Thyroid gland (tissue), 4 donors: ENCODE results near the gene ARGLU1. TPM values are rescaled to one million over a fixed set of nuclear protein-coding genes. Genes with fewer than 3 reads are reported as not detected.

Experiments used
- DNase-seq, 2 donors: peaks; one replicate each; pipeline ENCODE4 v3.0.0-alpha.2; 2019
- H3K27ac ChIP-seq, 3 donors: fragments of 200-600 bp; sonication (generic); 1 replicate in 2 of 3; 2 replicates in 1 of 3; pipeline ENCODE4 v1.5.1; 2016 to 2019; ENCODE audit warnings: mild to moderate bottlenecking in 1 of 3, moderate library complexity in 1 of 3
- H3K27me3 ChIP-seq: fragments of 200-600 bp; sonication (generic); one replicate; pipeline ENCODE4 v1.5.1; 2019
- H3K36me3 ChIP-seq, 2 donors: fragments of 200-600 bp; sonication (generic); one replicate each; pipeline ENCODE4 v1.5.1; 2016 to 2019
- H3K4me1 ChIP-seq, 2 donors: fragments of 200-600 bp; sonication (generic); one replicate each; pipeline ENCODE4 v1.5.1; 2017 to 2019
- H3K4me3 ChIP-seq, 3 donors: fragments of 200-600 bp; sonication (generic); replicated peaks in 1 of 3; 1 replicate in 2 of 3; 2 replicates in 1 of 3; pipeline ENCODE4 v1.5.1; 2016; ENCODE audit warnings: mild to moderate bottlenecking in 1 of 3
- H3K9me3 ChIP-seq: fragments of 200-600 bp; sonication (generic); one replicate; pipeline ENCODE4 v1.5.1; 2017
- POLR2A ChIP-seq, 2 donors: fragments of 450-650 bp; IDR thresholded peaks; one replicate each; pipeline ENCODE4 v1.6.1; 2017; ENCODE audit warnings: antibody characterized with exemption in 2 of 2, mild to moderate bottlenecking in 2 of 2, moderate library complexity in 1 of 2
- WGBS, 2 donors: methylation state at CpG; one replicate each; pipeline ENCODE4 v1.1.5; 2017; 5-methylcytosine and 5-hydroxymethylcytosine counted together
- intact Hi-C: fragments of 100-400 bp; cut with DNase I; formaldehyde crosslinking; loops from one replicate; pipeline ENCODE4 v1.15.1; 2023
- total RNA-seq, 4 donors: library from RNA; depleted of rRNA; stranded (reverse); fragments of >200 nt; gene quantifications; one replicate each; pipeline ENCODE4 v1.2.3, GENCODE V29; 2016
- TF ChIP-seq, protein P1 (sequence below), 6 experiments: fragments of 200-600 bp in 3 of 6; fragments of 450-650 bp in 3 of 6; sonication (generic) in 3 of 6; IDR thresholded peaks; one replicate each; pipeline ENCODE4 v1.5.1; 2016 to 2019; ENCODE audit warnings: antibody characterized with exemption in 6 of 6, mild to moderate bottlenecking in 2 of 6, inconsistent platforms in 1 of 6, moderate library complexity in 1 of 6

ARGLU1 gene
- total RNA-seq, 4 donors from 2014 or later, result 73.9 to 165 (median 119) TPM

- Histone ChIP-seq H3K9me3 (no peaks in the 10 kb centered on the region), H3K27me3 (no peaks in the 10 kb centered on the region), H3K27ac (peak overlapping the region in 1 of 3 donors; percentile 12), H3K36me3 (no peaks in the 10 kb centered on the region), H3K4me3 (no peak overlapping the region), H3K4me1 (peaks cover 9 to 14% of the 10 kb centered on the region in 2 donors)
- no peak for DNase-seq
- WGBS, 2 donors, result 75 to 78% methylated on average over 3 of the region's 3 CpGs
- intact Hi-C loops, result no loop called here
- TF ChIP-seq POLR2A (IDR thresholded peaks at IDR 0.05), result no peak
- TF ChIP-seq, protein P1, sequence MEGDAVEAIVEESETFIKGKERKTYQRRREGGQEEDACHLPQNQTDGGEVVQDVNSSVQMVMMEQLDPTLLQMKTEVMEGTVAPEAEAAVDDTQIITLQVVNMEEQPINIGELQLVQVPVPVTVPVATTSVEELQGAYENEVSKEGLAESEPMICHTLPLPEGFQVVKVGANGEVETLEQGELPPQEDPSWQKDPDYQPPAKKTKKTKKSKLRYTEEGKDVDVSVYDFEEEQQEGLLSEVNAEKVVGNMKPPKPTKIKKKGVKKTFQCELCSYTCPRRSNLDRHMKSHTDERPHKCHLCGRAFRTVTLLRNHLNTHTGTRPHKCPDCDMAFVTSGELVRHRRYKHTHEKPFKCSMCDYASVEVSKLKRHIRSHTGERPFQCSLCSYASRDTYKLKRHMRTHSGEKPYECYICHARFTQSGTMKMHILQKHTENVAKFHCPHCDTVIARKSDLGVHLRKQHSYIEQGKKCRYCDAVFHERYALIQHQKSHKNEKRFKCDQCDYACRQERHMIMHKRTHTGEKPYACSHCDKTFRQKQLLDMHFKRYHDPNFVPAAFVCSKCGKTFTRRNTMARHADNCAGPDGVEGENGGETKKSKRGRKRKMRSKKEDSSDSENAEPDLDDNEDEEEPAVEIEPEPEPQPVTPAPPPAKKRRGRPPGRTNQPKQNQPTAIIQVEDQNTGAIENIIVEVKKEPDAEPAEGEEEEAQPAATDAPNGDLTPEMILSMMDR (IDR thresholded peaks at IDR 0.05), result no peak
These were observed 44.4 kb downstream of the ARGLU1 start for GRCh38 chr13:106523576-106523975.

DNA sequence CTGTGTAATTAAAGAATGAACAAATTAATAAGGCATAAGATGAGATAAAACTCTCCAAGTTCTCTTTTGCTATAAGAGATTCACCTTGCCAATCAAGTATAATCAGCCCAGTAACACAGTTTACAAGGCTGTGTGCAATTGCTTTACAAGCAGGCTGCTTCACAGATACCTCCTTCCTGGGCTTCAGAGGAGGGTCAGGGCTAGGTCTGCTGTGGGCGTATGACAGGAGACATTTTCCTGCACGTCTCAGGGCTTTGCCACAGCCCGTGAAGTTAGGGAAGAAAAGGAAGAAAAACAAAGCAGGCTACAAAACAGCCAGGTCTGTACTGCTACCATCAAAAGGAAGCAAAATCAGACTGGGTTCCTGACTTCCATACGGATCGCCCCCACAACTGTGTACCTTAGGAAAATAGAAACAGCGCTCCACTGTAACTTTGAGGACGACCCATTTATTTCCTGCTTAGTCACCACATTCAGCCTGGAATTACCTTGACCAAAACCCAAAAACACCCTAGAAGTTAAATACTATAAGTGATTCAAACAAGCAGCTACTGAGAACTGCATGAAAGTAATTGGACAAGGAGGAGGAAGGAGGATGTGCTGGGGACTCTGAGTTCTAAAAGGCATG lies 44.9 kb downstream of the ARGLU1 start:
- H3K9me3 ChIP-seq, result no peaks in the 10 kb centered on the region
- no peak overlapping the region for H3K4me3 ChIP-seq
- WGBS, 2 donors, result 78 to 82% methylated on average over 7 of the region's 7 CpGs
- DNase-seq, result no peak
- no peak for TF ChIP-seq POLR2A (IDR thresholded peaks at IDR 0.05)
- TF ChIP-seq, protein P1 (IDR thresholded peaks at IDR 0.05), result no peak
- H3K27me3 ChIP-seq, result no peaks in the 10 kb centered on the region
- peaks cover 9 to 14% of the 10 kb centered on the region in 2 donors for H3K4me1 ChIP-seq
- intact Hi-C loops, result no loop called here
- H3K27ac ChIP-seq, result peak overlapping the region in 1 of 3 donors; percentile 12
- H3K36me3 ChIP-seq, result no peaks in the 10 kb centered on the region

DNA sequence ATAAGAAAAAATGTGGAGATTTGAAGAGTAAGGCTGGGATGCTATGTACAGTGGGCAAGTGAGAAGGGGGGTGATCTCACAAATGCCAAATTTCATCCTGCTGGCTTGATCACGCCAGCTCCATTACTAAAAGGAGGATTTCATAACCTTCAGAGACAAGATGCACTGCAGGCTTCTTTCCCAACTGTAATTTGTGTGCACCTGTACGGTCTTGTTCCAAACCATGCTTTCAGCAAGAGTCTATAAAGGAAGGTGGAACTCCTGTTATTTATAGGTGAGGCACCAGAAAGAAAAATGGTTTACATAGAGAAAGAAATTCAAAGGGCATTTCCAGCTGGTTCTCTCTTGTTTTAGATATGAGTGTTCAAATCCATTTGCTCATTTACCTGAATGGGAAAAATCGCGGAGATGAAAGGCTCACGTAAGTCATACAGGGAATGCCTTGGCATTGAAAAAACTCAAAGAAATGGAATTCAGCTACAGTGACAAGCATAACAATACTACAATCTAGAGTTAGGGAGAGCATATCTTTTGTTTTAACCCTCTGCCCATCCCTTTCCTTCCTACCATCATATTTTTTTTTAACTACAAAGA lies 45.7 kb downstream of the ARGLU1 start:
- intact Hi-C loops, result no loop called here
- no peaks in the 10 kb centered on the region for H3K27me3 ChIP-seq
- peak overlapping the region in 1 of 3 donors; percentile 30 for H3K27ac ChIP-seq
- no peak for DNase-seq
- no peak overlapping the region for H3K4me3 ChIP-seq
- 82 to 88% methylated on average over 5 of the region's 5 CpGs for WGBS, 2 donors
- H3K9me3 ChIP-seq, result no peaks in the 10 kb centered on the region
- peaks cover 9 to 14% of the 10 kb centered on the region in 2 donors for H3K4me1 ChIP-seq
- TF ChIP-seq, protein P1 (IDR thresholded peaks at IDR 0.05), result no peak
- TF ChIP-seq POLR2A (IDR thresholded peaks at IDR 0.05), result no peak
- H3K36me3 ChIP-seq, result no peaks in the 10 kb centered on the region

DNA sequence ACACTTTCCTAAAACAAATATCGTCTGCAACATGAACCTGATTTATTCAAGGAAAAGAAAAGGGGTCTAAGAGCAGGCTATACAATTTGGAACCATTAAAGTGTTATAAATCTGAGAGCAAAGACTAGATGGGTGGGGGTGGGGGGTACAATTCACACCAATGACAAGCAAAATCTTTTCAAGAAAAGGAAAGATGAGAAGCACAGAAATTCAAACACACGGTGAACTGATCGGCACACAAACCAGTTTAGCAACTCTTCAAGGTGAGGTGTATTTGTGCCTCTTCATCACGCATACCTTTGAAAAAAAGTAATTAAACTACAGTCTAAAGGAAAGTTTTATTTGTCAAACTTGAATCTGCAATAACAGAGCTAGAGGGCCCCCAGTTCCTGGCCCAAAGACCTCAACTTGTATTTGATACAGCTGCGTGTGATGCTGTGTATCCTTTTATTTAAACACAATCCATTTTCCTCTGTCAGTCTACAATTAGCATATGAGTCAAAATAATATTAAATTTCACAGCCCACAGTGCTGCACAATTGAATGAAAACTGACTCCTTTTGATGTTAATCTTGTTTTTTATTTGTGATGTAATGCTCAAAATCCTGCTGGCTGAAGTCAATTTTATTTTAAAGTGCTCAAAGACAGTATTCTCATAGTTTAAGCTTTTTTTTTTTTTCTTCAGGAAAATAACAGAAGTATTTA lies 46.7 kb downstream of the ARGLU1 start:
- WGBS, 2 donors, result 13 to 33% methylated on average over 5 of the region's 5 CpGs
- H3K4me1 ChIP-seq, result peaks cover 9% of the 10 kb centered on the region in 2 donors
- H3K27ac ChIP-seq, result peak overlapping the region in 1 of 3 donors; percentile 20
- intact Hi-C loops, result no loop called here
- no peaks in the 10 kb centered on the region for H3K36me3 ChIP-seq
- DNase-seq, result peak; percentile 15 to 27
- H3K27me3 ChIP-seq, result no peaks in the 10 kb centered on the region
- no peaks in the 10 kb centered on the region for H3K9me3 ChIP-seq
- TF ChIP-seq POLR2A (IDR thresholded peaks at IDR 0.05), result no peak
- TF ChIP-seq, protein P1 (IDR thresholded peaks at IDR 0.05), result no peak
- no peak overlapping the region for H3K4me3 ChIP-seq
